Gastrocnemius medialis (tissue), 4 donors: ENCODE measurements around the gene TMEM74B.

Experiments used
- POLR2A ChIP-seq, 2 donors: fragments of 450-650 bp; IDR thresholded peaks; one replicate each; pipeline ENCODE4 v1.6.1; 2017; ENCODE audit warnings: antibody characterized with exemption in 2 of 2, mild to moderate bottlenecking in 2 of 2, moderate library complexity in 2 of 2
- TF ChIP-seq, protein P1 (sequence below), 5 experiments: fragments of 450-650 bp in 3 of 5; fragments of 200-600 bp in 2 of 5; sonication (generic) in 2 of 5; IDR thresholded peaks in 4 of 5; conservative IDR thresholded peaks in 1 of 5; 1 replicate in 4 of 5; 2 replicates in 1 of 5; pipeline ENCODE4 v1.5.1; 2016 to 2019; ENCODE audit warnings: antibody characterized with exemption in 5 of 5, mild to moderate bottlenecking in 3 of 5, moderate library complexity in 3 of 5

GRCh38 chr20:1166948-1167720, 17.6 kb downstream of the TMEM74B start:
- TF ChIP-seq, protein P1, sequence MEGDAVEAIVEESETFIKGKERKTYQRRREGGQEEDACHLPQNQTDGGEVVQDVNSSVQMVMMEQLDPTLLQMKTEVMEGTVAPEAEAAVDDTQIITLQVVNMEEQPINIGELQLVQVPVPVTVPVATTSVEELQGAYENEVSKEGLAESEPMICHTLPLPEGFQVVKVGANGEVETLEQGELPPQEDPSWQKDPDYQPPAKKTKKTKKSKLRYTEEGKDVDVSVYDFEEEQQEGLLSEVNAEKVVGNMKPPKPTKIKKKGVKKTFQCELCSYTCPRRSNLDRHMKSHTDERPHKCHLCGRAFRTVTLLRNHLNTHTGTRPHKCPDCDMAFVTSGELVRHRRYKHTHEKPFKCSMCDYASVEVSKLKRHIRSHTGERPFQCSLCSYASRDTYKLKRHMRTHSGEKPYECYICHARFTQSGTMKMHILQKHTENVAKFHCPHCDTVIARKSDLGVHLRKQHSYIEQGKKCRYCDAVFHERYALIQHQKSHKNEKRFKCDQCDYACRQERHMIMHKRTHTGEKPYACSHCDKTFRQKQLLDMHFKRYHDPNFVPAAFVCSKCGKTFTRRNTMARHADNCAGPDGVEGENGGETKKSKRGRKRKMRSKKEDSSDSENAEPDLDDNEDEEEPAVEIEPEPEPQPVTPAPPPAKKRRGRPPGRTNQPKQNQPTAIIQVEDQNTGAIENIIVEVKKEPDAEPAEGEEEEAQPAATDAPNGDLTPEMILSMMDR (IDR thresholded peaks at IDR 0.05 in 4 of 5, conservative IDR thresholded peaks at IDR 0.05 in 1 of 5), result no peak
- no peak for TF ChIP-seq POLR2A (IDR thresholded peaks at IDR 0.05)
